ENCODE results near the gene KCNE1.
"Not testable (repeated sequence)": the region's sequence is repeated elsewhere in the genome, so short reads cannot be mapped to it uniquely, and the experiment has no call there.

KCNE1 gene

DNA sequence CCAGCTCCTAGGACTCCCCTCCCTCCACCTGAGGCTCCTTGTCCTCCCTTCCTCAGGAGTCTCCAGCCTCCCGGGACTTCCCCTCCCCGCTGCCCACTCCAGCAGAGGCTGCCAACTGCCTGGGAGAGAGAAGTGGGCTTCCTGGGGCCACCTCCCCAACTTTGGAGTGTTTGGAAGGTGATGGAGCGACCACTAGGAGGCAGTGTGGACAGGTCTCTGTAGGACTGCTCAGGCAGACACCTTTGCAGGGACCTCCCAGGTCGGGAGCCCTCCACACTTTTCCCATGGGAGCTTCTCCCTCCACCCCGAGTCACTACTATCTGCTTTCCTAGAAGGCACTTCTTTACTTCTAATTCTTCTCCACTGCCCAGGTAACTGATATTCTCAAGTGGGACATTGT is 107.3 kb downstream of the KCNE1 start:
- H3K4me3 Mint-ChIP-seq; ATAC-seq (ENCODE audit: low read depth); H3K27me3 Mint-ChIP-seq; H3K4me1 Mint-ChIP-seq; H3K9me3 Mint-ChIP-seq; H3K36me3 Mint-ChIP-seq; H3K27ac Mint-ChIP-seq; DNase-seq (ENCODE audit: low spot score in 2 of 2): not testable (repeated sequence)

DNA sequence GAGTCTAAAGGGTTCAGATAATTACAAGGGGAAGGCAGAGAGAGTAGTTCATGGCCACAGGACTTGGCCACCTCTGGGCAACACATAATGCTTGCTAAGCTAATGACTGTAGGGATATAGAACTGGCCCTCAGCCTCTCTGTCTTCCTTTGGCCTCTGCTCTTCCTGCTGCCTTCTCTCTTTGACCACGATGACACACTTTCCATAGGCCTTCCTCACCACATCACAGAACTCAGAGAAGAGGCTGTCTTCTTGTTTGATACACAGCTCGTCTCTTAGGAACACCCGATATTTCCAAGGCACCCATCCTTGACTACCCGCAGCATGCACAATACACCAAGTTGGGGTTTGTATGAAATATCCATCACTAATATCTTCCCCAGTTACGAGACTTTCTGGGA is 111.5 kb downstream of the KCNE1 start:
- H3K27ac Mint-ChIP-seq; H3K4me1 Mint-ChIP-seq; H3K36me3 Mint-ChIP-seq; H3K27me3 Mint-ChIP-seq; H3K4me3 Mint-ChIP-seq; DNase-seq (ENCODE audit: low spot score in 2 of 2); H3K9me3 Mint-ChIP-seq; ATAC-seq (ENCODE audit: low read depth): not testable (repeated sequence)

All from memory B cell (primary cell).